ENCODE results near the gene LIN28A. TPM values are rescaled to one million over a fixed set of nuclear protein-coding genes. Genes with fewer than 3 reads are reported as not detected.
A peak's percentile ranks its signal among the peaks of the same experiment; 100 is the strongest.

LIN28A gene
- total RNA-seq, 1 donor from 2014 or later, result 43.7 TPM

- FAIRE-seq, result no peak
- no peak overlapping the region for H3K27ac Mint-ChIP-seq (ENCODE audit: unreplicated experiment)
- Histone ChIP-seq H3K9ac (ENCODE audit: low read length) (no peak overlapping the region), H3K4me1 (ENCODE audit: insufficient read depth, low read length) (peaks cover 12% of the 10 kb centered on the region), H3K79me2 (ENCODE audit: insufficient read depth, low read length) (no peaks in the 10 kb centered on the region), H3K4me2 (ENCODE audit: low read length) (no peak overlapping the region), H3K9me3 (ENCODE audit: insufficient read depth, low read depth, low read length) (no peaks in the 10 kb centered on the region), H3K36me3 (ENCODE audit: insufficient read depth, low read length) (no peaks in the 10 kb centered on the region), H3K27ac (ENCODE audit: low read depth, low read length) (peak overlapping the region; percentile 62), H2AFZ (ENCODE audit: low read depth, low read length) (no peak overlapping the region), H4K20me1 (ENCODE audit: insufficient read depth, low read length) (no peaks in the 10 kb centered on the region), H3K4me3 (ENCODE audit: insufficient read depth, low read depth, low read length) (no peak overlapping the region), H3K27me3 (ENCODE audit: insufficient read depth, low read length) (no peaks in the 10 kb centered on the region)
- no peaks in the 10 kb centered on the region for H3K9me3 Mint-ChIP-seq (ENCODE audit: unreplicated experiment)
- no peaks in the 10 kb centered on the region for H3K36me3 Mint-ChIP-seq (ENCODE audit: low read depth, unreplicated experiment)
- H3K4me1 Mint-ChIP-seq (ENCODE audit: low read depth, unreplicated experiment), result peaks cover 4% of the 10 kb centered on the region
- no peaks in the 10 kb centered on the region for H3K27me3 Mint-ChIP-seq (ENCODE audit: low read depth, unreplicated experiment)
- TF ChIP-seq CTCF (IDR thresholded peaks at IDR 0.05; ENCODE audit: insufficient read depth, low read depth, low read length) (no peak), EZH2 (IDR thresholded peaks at IDR 0.05; ENCODE audit: insufficient read depth, low read length) (no peak)
- DNase-seq (ENCODE audit: low read depth), result no peak
- H3K4me3 Mint-ChIP-seq (ENCODE audit: unreplicated experiment), result no peak overlapping the region
Observed at GRCh38 chr1:26403656-26404055, 7.0 kb upstream of the LIN28A start.

DNA sequence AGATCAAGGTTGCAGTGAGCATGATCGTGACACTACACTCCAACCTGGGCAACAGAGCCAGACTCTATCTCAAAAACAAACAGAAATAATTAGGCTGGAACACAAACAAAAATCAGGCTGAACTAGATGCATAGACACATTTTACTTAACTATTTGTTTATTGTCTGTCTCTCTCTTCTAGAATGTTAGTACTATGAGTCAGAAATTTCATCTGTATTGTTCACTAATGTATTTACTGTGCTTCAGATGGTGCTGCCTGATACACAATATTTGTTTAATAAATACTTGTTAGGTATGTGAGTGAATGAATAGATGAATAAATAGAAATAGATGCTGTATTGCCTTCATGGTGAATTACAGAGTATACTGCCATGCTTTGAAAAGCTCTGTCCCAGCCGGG, 6.0 kb upstream of the LIN28A start:
- Histone ChIP-seq H3K4me3 (ENCODE audit: insufficient read depth, low read depth, low read length) (no peak overlapping the region), H3K4me1 (ENCODE audit: insufficient read depth, low read length) (peaks cover 12% of the 10 kb centered on the region), H3K79me2 (ENCODE audit: insufficient read depth, low read length) (no peaks in the 10 kb centered on the region), H3K9ac (ENCODE audit: low read length) (no peak overlapping the region), H3K9me3 (ENCODE audit: insufficient read depth, low read depth, low read length) (no peaks in the 10 kb centered on the region), H3K36me3 (ENCODE audit: insufficient read depth, low read length) (no peaks in the 10 kb centered on the region), H3K4me2 (ENCODE audit: low read length) (peak overlapping the region; percentile 54), H2AFZ (ENCODE audit: low read depth, low read length) (no peak overlapping the region), H3K27me3 (ENCODE audit: insufficient read depth, low read length) (no peaks in the 10 kb centered on the region), H3K27ac (ENCODE audit: low read depth, low read length) (peak overlapping the region; percentile 62), H4K20me1 (ENCODE audit: insufficient read depth, low read length) (no peaks in the 10 kb centered on the region)
- Mint-ChIP-seq H3K36me3 (ENCODE audit: low read depth, unreplicated experiment) (no peaks in the 10 kb centered on the region), H3K4me1 (ENCODE audit: low read depth, unreplicated experiment) (peaks cover 9% of the 10 kb centered on the region), H3K9me3 (ENCODE audit: unreplicated experiment) (no peaks in the 10 kb centered on the region), H3K4me3 (ENCODE audit: unreplicated experiment) (no peak overlapping the region), H3K27me3 (ENCODE audit: low read depth, unreplicated experiment) (no peaks in the 10 kb centered on the region), H3K27ac (ENCODE audit: unreplicated experiment) (no peak overlapping the region)
- TF ChIP-seq CTCF (IDR thresholded peaks at IDR 0.05; ENCODE audit: insufficient read depth, low read depth, low read length), result no peak
- no peak for TF ChIP-seq EZH2 (IDR thresholded peaks at IDR 0.05; ENCODE audit: insufficient read depth, low read length)
- no peak for DNase-seq (ENCODE audit: low read depth)
- no peak for FAIRE-seq

- TF ChIP-seq CTCF (IDR thresholded peaks at IDR 0.05; ENCODE audit: insufficient read depth, low read depth, low read length), result no peak
- TF ChIP-seq EZH2 (IDR thresholded peaks at IDR 0.05; ENCODE audit: insufficient read depth, low read length), result no peak
- Histone ChIP-seq H3K4me1 (ENCODE audit: insufficient read depth, low read length) (peaks cover 12% of the 10 kb centered on the region), H3K4me2 (ENCODE audit: low read length) (peak overlapping the region; percentile 54), H3K27ac (ENCODE audit: low read depth, low read length) (peak overlapping the region; percentile 62), H3K4me3 (ENCODE audit: insufficient read depth, low read depth, low read length) (no peak overlapping the region), H3K9ac (ENCODE audit: low read length) (no peak overlapping the region), H4K20me1 (ENCODE audit: insufficient read depth, low read length) (no peaks in the 10 kb centered on the region), H3K9me3 (ENCODE audit: insufficient read depth, low read depth, low read length) (no peaks in the 10 kb centered on the region), H3K79me2 (ENCODE audit: insufficient read depth, low read length) (no peaks in the 10 kb centered on the region), H2AFZ (ENCODE audit: low read depth, low read length) (no peak overlapping the region), H3K36me3 (ENCODE audit: insufficient read depth, low read length) (no peaks in the 10 kb centered on the region), H3K27me3 (ENCODE audit: insufficient read depth, low read length) (no peaks in the 10 kb centered on the region)
- Mint-ChIP-seq H3K9me3 (ENCODE audit: unreplicated experiment) (no peaks in the 10 kb centered on the region), H3K4me1 (ENCODE audit: low read depth, unreplicated experiment) (peaks cover 11% of the 10 kb centered on the region), H3K27me3 (ENCODE audit: low read depth, unreplicated experiment) (no peaks in the 10 kb centered on the region), H3K36me3 (ENCODE audit: low read depth, unreplicated experiment) (no peaks in the 10 kb centered on the region), H3K27ac (ENCODE audit: unreplicated experiment) (no peak overlapping the region), H3K4me3 (ENCODE audit: unreplicated experiment) (no peak overlapping the region)
- peak; percentile 79 for DNase-seq (ENCODE audit: low read depth)
- FAIRE-seq, result no peak
Observed at GRCh38 chr1:26405281-26405915, 5.2 kb upstream of the LIN28A start.

Measured in astrocyte (in vitro differentiated cells and primary cell).